NCI-H1436 treated with DMSO at 0.1 percent for 48 hours (cell line): ENCODE data around the gene MEIOB.
"Not testable (repeated sequence)": the region's sequence is repeated elsewhere in the genome, so short reads cannot be mapped to it uniquely, and the experiment has no call there.

ENCODE experiments used
- DNase-seq: peaks from one replicate; lab custom pipeline; 2025; lab: John Stamatoyannopoulos, UW

The MEIOB gene

GRCh38 chr16:1871974-1872635, at the start of gene MEIOB:
TSS of gene MEIOB (minus strand) at chr16:1872164. CDS start at chr16:1868175, 3,989 bp downstream.
- no peak for DNase-seq

GRCh38 chr16:1920727-1921171, 48.8 kb upstream of the MEIOB start:
- no peak for DNase-seq

- DNase-seq: not testable (repeated sequence)
Measured at GRCh38 chr16:1920122-1920521, 48.2 kb upstream of the MEIOB start.

GRCh38 chr16:1919327-1919998, 47.5 kb upstream of the MEIOB start:
- DNase-seq: no peak

- DNase-seq: no peak
Measured at GRCh38 chr16:1918351-1919326, 46.7 kb upstream of the MEIOB start, which contains the start of gene HS3ST6. TSS of gene HS3ST6 (minus strand) at chr16:1918415. CDS start at chr16:1918323, 92 bp downstream.

- no peak for DNase-seq
Measured at GRCh38 chr16:1917665-1918350, 45.8 kb upstream of the MEIOB start.

GRCh38 chr16:1917056-1917664, 45.2 kb upstream of the MEIOB start:
- no peak for DNase-seq

GRCh38 chr16:1916640-1916990, 44.7 kb upstream of the MEIOB start:
- no peak for DNase-seq

- DNase-seq: no peak
Measured at GRCh38 chr16:1915732-1916639, 44.0 kb upstream of the MEIOB start.

GRCh38 chr16:1914988-1915387, 43.0 kb upstream of the MEIOB start:
- DNase-seq: no peak

GRCh38 chr16:1914084-1914608, 42.2 kb upstream of the MEIOB start:
- no peak for DNase-seq

- DNase-seq: no peak
Measured at GRCh38 chr16:1913327-1914083, 41.5 kb upstream of the MEIOB start.

- no peak for DNase-seq
Measured at GRCh38 chr16:1912215-1912543, 40.2 kb upstream of the MEIOB start.

GRCh38 chr16:1911467-1912214, 39.7 kb upstream of the MEIOB start:
- no peak for DNase-seq

GRCh38 chr16:1909561-1910231, 37.7 kb upstream of the MEIOB start:
- DNase-seq: no peak

- no peak for DNase-seq
Measured at GRCh38 chr16:1908983-1909382, 37.0 kb upstream of the MEIOB start.

- no peak for DNase-seq
Measured at GRCh38 chr16:1908184-1908583, 36.2 kb upstream of the MEIOB start.

- DNase-seq: no peak
Measured at GRCh38 chr16:1907226-1907860, 35.4 kb upstream of the MEIOB start.
